Measurements from ENCODE around the gene SGK1. TPM values are rescaled to one million over a fixed set of nuclear protein-coding genes. Genes with fewer than 3 reads are reported as not detected.

SGK1 gene
- total RNA-seq, 2 experiments from 2014 or later = 117 to 120 TPM

DNA sequence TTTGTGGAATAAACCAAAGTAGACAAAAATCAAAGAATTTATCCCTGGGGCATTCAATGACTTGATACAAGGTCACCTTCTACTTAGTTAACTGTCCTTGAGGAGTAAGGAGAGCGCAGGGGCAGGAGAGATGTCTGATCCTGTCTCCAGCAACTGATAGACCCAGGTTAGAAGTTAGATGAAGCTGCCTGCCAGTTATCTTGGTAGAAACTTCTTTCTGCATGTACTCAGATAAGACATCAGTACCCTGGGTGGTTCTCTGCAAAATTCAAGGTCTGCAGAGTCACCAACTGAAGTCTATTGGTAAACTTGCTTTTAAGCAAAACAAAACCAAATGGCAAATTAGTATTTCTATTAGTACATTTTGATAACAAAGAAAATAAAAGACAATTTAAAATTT, 2.7 kb downstream of the SGK1 start:
- peaks cover 28% of the 10 kb centered on the region for H3K27me3 Mint-ChIP-seq
- POLR2A ChIA-PET = no interaction called here
- H3K4me1 Mint-ChIP-seq (ENCODE audit: low read depth) = peaks cover 27% of the 10 kb centered on the region

DNA sequence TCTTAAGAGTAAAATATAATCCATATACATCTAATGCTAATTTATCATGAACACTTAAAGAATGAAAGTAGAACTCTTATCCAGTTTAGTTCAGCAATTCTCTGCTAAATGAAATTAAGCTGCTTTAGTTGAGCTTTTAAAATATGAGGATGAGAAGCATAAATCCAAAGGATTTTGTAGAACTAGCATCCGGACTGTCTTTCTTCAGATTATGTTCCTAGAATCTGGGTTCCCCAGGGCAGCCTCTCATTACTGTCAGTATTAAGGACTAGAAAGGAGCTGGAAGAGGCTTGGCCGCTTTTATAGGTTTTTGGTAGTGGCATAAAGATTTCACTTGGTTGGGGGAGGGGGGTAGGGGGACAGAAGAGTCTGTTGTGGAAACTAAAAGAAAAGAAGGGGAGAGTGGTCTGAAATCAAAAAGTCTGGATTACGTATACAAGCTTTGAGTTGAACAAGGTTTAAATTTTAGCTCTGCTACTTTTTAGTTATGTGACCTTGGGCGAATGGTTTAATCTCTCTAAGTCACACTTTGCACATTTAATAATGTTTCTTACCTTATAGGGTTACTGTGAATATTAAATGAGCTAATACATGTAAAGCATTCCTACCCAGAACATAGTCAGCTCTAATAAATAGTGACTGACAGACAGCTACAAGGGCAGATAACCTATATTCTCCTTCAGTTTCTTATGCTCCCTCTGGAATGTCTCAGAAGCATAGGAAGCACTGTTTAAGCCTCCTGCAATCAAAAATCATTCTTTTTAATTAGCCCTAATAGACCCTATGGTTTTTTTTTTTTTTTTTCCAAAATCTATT, 3.7 kb downstream of the SGK1 start:
- no peaks in the 10 kb centered on the region for H3K9me3 Mint-ChIP-seq
- H3K27me3 ChIP-seq (ENCODE audit: control insufficient read depth in 1 of 2, insufficient read depth in 2 of 2, low read length in 2 of 2) = peaks cover 0 to 5% of the 10 kb centered on the region in 2 experiments
- no peak for ATAC-seq (ENCODE audit: poor library complexity)
- H3K4me1 ChIP-seq (ENCODE audit: insufficient read depth, low read length) = peaks cover 9% of the 10 kb centered on the region
- H3K27ac ChIP-seq (ENCODE audit: low read depth in 1 of 2, low read length in 2 of 2) = no peak overlapping the region
- H3K36me3 Mint-ChIP-seq (ENCODE audit: low read depth) = no peaks in the 10 kb centered on the region
- H3K36me3 ChIP-seq (ENCODE audit: insufficient read depth, low read length) = no peaks in the 10 kb centered on the region
- POLR2A ChIA-PET = no interaction called here
- TF ChIP-seq, protein P1, sequence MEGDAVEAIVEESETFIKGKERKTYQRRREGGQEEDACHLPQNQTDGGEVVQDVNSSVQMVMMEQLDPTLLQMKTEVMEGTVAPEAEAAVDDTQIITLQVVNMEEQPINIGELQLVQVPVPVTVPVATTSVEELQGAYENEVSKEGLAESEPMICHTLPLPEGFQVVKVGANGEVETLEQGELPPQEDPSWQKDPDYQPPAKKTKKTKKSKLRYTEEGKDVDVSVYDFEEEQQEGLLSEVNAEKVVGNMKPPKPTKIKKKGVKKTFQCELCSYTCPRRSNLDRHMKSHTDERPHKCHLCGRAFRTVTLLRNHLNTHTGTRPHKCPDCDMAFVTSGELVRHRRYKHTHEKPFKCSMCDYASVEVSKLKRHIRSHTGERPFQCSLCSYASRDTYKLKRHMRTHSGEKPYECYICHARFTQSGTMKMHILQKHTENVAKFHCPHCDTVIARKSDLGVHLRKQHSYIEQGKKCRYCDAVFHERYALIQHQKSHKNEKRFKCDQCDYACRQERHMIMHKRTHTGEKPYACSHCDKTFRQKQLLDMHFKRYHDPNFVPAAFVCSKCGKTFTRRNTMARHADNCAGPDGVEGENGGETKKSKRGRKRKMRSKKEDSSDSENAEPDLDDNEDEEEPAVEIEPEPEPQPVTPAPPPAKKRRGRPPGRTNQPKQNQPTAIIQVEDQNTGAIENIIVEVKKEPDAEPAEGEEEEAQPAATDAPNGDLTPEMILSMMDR (IDR thresholded peaks at IDR 0.05) = no peak
- H3K27ac Mint-ChIP-seq = no peak overlapping the region
- H3K4me3 Mint-ChIP-seq = no peak overlapping the region
- peaks cover 23% of the 10 kb centered on the region for H3K27me3 Mint-ChIP-seq
- CTCF ChIA-PET = interaction anchor here (0.7 to 1.3 kb wide), 2 partner anchors 19 to 58 kb away, joined by 3 to 4 read pairs; no protein-coding TSS in a partner anchor
- no peak for DNase-seq
- no peaks in the 10 kb centered on the region for H3K9me3 ChIP-seq (ENCODE audit: control insufficient read depth in 1 of 2, insufficient read depth in 1 of 2, low read length in 2 of 2)
- peaks cover 27% of the 10 kb centered on the region for H3K4me1 Mint-ChIP-seq (ENCODE audit: low read depth)
- intact Hi-C loops (cut with DNase I, micrococcal nuclease) = loop anchor here in 1 of 2 experiments (10.0 kb wide), 1 partner anchor 69 kb away; no protein-coding TSS in a partner anchor
- H3K4me3 ChIP-seq (ENCODE audit: low read length) = no peak overlapping the region

More for the DNA sequence above, 2.7 kb downstream of the SGK1 start:
- Mint-ChIP-seq H3K27ac (no peak overlapping the region), H3K4me3 (no peak overlapping the region), H3K36me3 (ENCODE audit: low read depth) (no peaks in the 10 kb centered on the region), H3K9me3 (no peaks in the 10 kb centered on the region)
- intact Hi-C loops (cut with DNase I, micrococcal nuclease) = loop anchor here in 1 of 2 experiments (5.0 to 10.0 kb wide), 2 partner anchors 70 to 138 kb away; no protein-coding TSS in a partner anchor
- no peaks in the 10 kb centered on the region for H3K9me3 ChIP-seq (ENCODE audit: control insufficient read depth in 1 of 2, insufficient read depth in 1 of 2, low read length in 2 of 2)
- peaks cover 0 to 5% of the 10 kb centered on the region in 2 experiments for H3K27me3 ChIP-seq (ENCODE audit: control insufficient read depth in 1 of 2, insufficient read depth in 2 of 2, low read length in 2 of 2)
- no peak for DNase-seq
- TF ChIP-seq, protein P1 (IDR thresholded peaks at IDR 0.05) = no peak
- H3K36me3 ChIP-seq (ENCODE audit: insufficient read depth, low read length) = no peaks in the 10 kb centered on the region
- ATAC-seq (ENCODE audit: poor library complexity) = no peak
- no peak overlapping the region for H3K27ac ChIP-seq (ENCODE audit: low read depth in 1 of 2, low read length in 2 of 2)
- H3K4me3 ChIP-seq (ENCODE audit: low read length) = no peak overlapping the region
- peaks cover 9% of the 10 kb centered on the region for H3K4me1 ChIP-seq (ENCODE audit: insufficient read depth, low read length)
- CTCF ChIA-PET = no interaction called here

DNA sequence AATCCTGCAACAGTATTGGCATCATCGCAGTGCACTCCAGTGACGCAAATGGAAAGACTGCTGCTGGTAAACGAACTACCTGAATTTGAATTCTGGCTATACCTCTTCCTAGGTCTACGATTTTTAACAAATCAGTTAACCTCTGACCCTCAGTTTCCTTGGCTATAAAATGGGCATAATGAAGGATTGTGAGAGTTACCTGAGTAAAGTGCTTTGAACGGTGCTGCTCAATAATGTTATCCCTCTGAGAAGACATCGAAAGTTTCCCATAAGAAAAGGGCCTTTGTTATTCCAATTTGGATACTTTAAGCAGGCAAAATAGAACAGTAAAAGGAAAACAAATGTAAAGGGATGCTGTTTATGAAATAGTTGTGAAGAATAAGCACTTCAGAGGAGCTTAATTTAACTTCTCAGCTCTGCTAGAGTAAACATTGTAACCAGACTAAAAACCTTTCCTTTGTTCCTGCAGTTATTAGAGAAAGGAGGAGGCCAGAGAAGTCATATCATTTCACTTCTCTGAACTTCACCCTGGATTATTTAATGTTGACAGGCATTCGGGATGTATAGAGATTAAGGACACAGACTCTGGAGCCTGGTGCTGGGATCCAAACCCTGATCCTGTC, 5.8 kb downstream of the SGK1 start:
- Histone ChIP-seq H3K4me3 (ENCODE audit: low read length) (no peak overlapping the region), H3K9me3 (ENCODE audit: control insufficient read depth in 1 of 2, insufficient read depth in 1 of 2, low read length in 2 of 2) (no peaks in the 10 kb centered on the region), H3K27me3 (ENCODE audit: control insufficient read depth in 1 of 2, insufficient read depth in 2 of 2, low read length in 2 of 2) (no peaks in the 10 kb centered on the region), H3K27ac (ENCODE audit: low read depth in 1 of 2, low read length in 2 of 2) (no peak overlapping the region), H3K36me3 (ENCODE audit: insufficient read depth, low read length) (no peaks in the 10 kb centered on the region), H3K4me1 (ENCODE audit: insufficient read depth, low read length) (peaks cover under 1% of the 10 kb centered on the region)
- ChIA-PET POLR2A (no interaction called here), CTCF (no interaction called here)
- Mint-ChIP-seq H3K27me3 (peaks cover 5% of the 10 kb centered on the region), H3K4me3 (no peak overlapping the region), H3K9me3 (no peaks in the 10 kb centered on the region), H3K36me3 (ENCODE audit: low read depth) (no peaks in the 10 kb centered on the region), H3K27ac (no peak overlapping the region), H3K4me1 (ENCODE audit: low read depth) (peaks cover 9% of the 10 kb centered on the region)
- TF ChIP-seq, protein P1 (IDR thresholded peaks at IDR 0.05) = no peak
- ATAC-seq (ENCODE audit: poor library complexity) (no peak), DNase-seq (no peak)
- intact Hi-C loops (cut with DNase I, micrococcal nuclease) = loop anchor here in 1 of 2 experiments (10.0 kb wide), 1 partner anchor 67 kb away; no protein-coding TSS in a partner anchor

Data from CD4-positive, alpha-beta T cell (primary cell).